C4-2B (cell line): ENCODE results near the gene DNAJC18.

Experiments
- CTCF ChIP-seq: fragments of 450-650 bp; conservative IDR thresholded peaks from 2 replicates; pipeline ENCODE4 v1.5.1; 2017; ENCODE audit warnings: mild to moderate bottlenecking
- ZFX ChIP-seq: fragments of 450-650 bp; IDR thresholded peaks from 2 replicates; pipeline ENCODE4 v1.6.1; 2017

DNA sequence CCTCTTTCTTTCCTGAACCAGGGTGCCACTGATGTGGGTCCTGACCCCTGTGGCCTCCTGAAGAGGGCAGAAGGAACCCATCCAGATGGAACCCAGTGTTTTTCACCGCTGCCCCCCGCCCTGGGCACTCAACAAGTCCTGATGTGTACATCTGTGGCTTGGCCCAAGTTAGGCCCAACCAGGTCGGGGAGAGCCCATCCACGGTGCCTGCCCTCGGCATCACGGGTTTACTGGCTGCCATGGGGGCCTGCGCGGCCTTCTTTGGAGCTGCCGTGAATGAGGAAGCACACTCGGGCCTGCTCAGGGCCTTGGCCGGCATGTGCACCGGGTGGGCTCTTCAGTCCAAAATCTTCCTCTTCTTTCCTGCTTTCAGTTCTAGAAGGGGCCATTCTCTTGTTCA lies 17.5 kb upstream of the DNAJC18 start:
- TF ChIP-seq CTCF (no peak), ZFX (no peak)
